NT2/D1 (cell line): ENCODE results near the gene LELP1.

Experiments
- SUZ12 ChIP-seq: IDR thresholded peaks from 2 replicates; pipeline ENCODE4 v1.6.1; 2011; ENCODE audit not compliant: insufficient read length, insufficient read depth; ENCODE audit errors: extremely low read depth
- YY1 ChIP-seq: IDR thresholded peaks from 2 replicates; pipeline ENCODE4 v1.6.1; 2011; ENCODE audit not compliant: insufficient read length, insufficient read depth
- ZNF274 ChIP-seq: IDR thresholded peaks from 2 replicates; pipeline ENCODE4 v1.6.1; 2011; ENCODE audit warnings: mild to moderate bottlenecking, low read depth, low read length

- TF ChIP-seq SUZ12 = no peak
- no peak for TF ChIP-seq ZNF274
- TF ChIP-seq YY1 = no peak
Observed at GRCh38 chr1:153168686-153169085, 34.5 kb upstream of the LELP1 start.
